Stomach (tissue), 4 donors: ENCODE data around the gene OR52K2.

Experiments
- EP300 ChIP-seq: sonication (generic); formaldehyde crosslinking; IDR thresholded peaks from one replicate; pipeline ENCODE4 v1.6.1; 2017; ENCODE audit warnings: antibody characterized with exemption
- POLR2A ChIP-seq, 4 donors: fragments of 450-650 bp; IDR thresholded peaks; one replicate each; pipeline ENCODE4 v1.6.1; 2016; ENCODE audit warnings: antibody characterized with exemption in 4 of 4, control low read depth in 2 of 4, mild to moderate bottlenecking in 1 of 4, moderate library complexity in 1 of 4
- POLR2AphosphoS5 ChIP-seq, 3 donors: sonication (generic); formaldehyde crosslinking; IDR thresholded peaks; one replicate each; pipeline ENCODE4 v1.6.1; 2016; ENCODE audit warnings: antibody characterized with exemption in 3 of 3
- TF ChIP-seq, protein P1 (sequence below), 7 experiments: fragments of 450-650 bp in 4 of 7; fragments of 200-600 bp in 3 of 7; sonication (generic) in 3 of 7; IDR thresholded peaks; one replicate each; pipeline ENCODE4 v1.5.1; 2016 to 2019; ENCODE audit warnings: antibody characterized with exemption in 7 of 7, control low read depth in 2 of 7, mild to moderate bottlenecking in 1 of 7

DNA sequence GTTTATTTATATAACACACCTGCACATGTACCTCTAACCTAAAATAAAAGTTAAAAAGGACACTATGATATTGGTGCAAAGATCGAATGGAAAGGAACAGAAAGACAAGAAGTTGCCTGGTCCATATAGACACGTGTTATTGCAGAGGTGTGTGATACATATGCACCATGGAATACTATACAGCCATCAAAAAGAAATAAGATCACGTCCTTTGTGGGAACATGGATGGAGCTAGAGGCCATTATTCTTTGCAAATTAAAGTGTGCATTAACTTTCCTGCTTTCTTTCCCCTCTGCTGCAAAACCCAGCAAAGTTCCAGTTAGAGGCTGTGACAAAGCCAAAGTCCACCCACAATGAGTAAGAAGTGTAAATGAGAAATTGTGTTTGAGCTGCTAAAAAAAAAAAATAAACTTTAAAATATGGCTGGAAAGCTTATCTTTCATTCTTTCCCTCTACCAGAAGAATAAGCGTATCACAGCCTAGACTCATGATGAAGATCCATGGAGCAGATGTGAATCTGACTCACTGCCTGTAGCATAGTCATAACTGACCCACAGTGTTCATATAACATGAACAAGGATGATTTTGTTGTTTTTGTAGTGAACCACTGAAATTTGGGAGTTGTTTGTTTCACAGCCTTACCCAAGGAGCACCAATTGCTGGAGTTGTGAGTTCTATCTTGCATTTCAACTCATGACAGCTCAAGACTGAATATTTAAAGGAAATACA, 42.9 kb downstream of the OR52K2 start:
- TF ChIP-seq EP300 (no peak), POLR2AphosphoS5 (IDR thresholded peaks at IDR 0.05) (no peak), POLR2A (IDR thresholded peaks at IDR 0.05) (no peak)
- TF ChIP-seq, protein P1, sequence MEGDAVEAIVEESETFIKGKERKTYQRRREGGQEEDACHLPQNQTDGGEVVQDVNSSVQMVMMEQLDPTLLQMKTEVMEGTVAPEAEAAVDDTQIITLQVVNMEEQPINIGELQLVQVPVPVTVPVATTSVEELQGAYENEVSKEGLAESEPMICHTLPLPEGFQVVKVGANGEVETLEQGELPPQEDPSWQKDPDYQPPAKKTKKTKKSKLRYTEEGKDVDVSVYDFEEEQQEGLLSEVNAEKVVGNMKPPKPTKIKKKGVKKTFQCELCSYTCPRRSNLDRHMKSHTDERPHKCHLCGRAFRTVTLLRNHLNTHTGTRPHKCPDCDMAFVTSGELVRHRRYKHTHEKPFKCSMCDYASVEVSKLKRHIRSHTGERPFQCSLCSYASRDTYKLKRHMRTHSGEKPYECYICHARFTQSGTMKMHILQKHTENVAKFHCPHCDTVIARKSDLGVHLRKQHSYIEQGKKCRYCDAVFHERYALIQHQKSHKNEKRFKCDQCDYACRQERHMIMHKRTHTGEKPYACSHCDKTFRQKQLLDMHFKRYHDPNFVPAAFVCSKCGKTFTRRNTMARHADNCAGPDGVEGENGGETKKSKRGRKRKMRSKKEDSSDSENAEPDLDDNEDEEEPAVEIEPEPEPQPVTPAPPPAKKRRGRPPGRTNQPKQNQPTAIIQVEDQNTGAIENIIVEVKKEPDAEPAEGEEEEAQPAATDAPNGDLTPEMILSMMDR (IDR thresholded peaks at IDR 0.05): no peak
